Neural cell (in vitro differentiated cells): ENCODE data around the gene ADGRL3.

Experiments
- CTCF ChIP-seq: fragments of 450-650 bp; IDR thresholded peaks from 2 replicates; pipeline ENCODE4 v1.5.1; 2014; ENCODE audit warnings: antibody characterized with exemption, mild to moderate bottlenecking, moderate library complexity; ENCODE audit not compliant: poor library complexity, severe bottlenecking
- EP300 ChIP-seq: fragments of 450-650 bp; conservative IDR thresholded peaks from 2 replicates; pipeline ENCODE4 v1.6.1; 2014; ENCODE audit warnings: antibody characterized with exemption, mild to moderate bottlenecking, moderate library complexity; ENCODE audit not compliant: poor library complexity, severe bottlenecking
- RAD21 ChIP-seq: fragments of 450-650 bp; conservative IDR thresholded peaks from 2 replicates; pipeline ENCODE4 v1.6.1; 2014; ENCODE audit warnings: antibody characterized with exemption, mild to moderate bottlenecking, moderate library complexity
- REST ChIP-seq: IDR thresholded peaks from 2 replicates; pipeline ENCODE4 v1.6.1; 2012; ENCODE audit warnings: borderline replicate concordance

- TF ChIP-seq CTCF: no peak
- TF ChIP-seq REST: no peak
- TF ChIP-seq EP300: no peak
- no peak for TF ChIP-seq RAD21
These were observed 493.4 kb downstream of the ADGRL3 start for GRCh38 chr4:61693520-61693919.
